K562 (cell line): ENCODE results near the gene SPIRE1. TPM values are rescaled to one million over a fixed set of nuclear protein-coding genes. Genes with fewer than 3 reads are reported as not detected.

Source experiments
- ATF3 ChIP-seq, 2 experiments: fragments of 450-650 bp in 1 of 2; sonication (generic) in 1 of 2; formaldehyde crosslinking in 1 of 2; IDR thresholded peaks in 1 of 2; conservative IDR thresholded peaks in 1 of 2; 2 replicates each; pipeline versions ENCODE4 v1.6.1 to v1.8.1; 2016 to 2023; ENCODE audit warnings: mild to moderate bottlenecking in 2 of 2, moderate library complexity in 2 of 2, inconsistent platforms in 1 of 2, missing genetic modification reagents in 1 of 2
- CHAMP1 ChIP-seq: fragments of 450-650 bp; IDR thresholded peaks from 2 replicates; pipeline ENCODE4 v1.6.1; 2016; ENCODE audit warnings: mild to moderate bottlenecking
- E2F1 ChIP-seq: sonication (generic); formaldehyde crosslinking; IDR thresholded peaks from 2 replicates; pipeline ENCODE4 v1.8.1; 2023; ENCODE audit warnings: mild to moderate bottlenecking, missing genetic modification reagents, moderate library complexity
- ETV6 ChIP-seq, 3 experiments: fragments of 150-350 bp in 1 of 3; sonication (generic) in 1 of 3; formaldehyde crosslinking in 1 of 3; IDR thresholded peaks; 2 replicates each; pipeline versions ENCODE4 v1.6.1 to v1.8.0; 2014 to 2022; ENCODE audit warnings: borderline replicate concordance in 2 of 3, low read depth in 2 of 3, antibody characterized with exemption in 1 of 3, low read length in 1 of 3, mild to moderate bottlenecking in 1 of 3, missing genetic modification reagents in 1 of 3
- JUN ChIP-seq, 2 experiments: sonication (generic) in 1 of 2; formaldehyde crosslinking in 1 of 2; IDR thresholded peaks; 2 replicates each; pipeline versions ENCODE4 v1.6.1 to v1.8.0; 2012 to 2022; ENCODE audit warnings: borderline replicate concordance in 2 of 2, mild to moderate bottlenecking in 2 of 2, improper control_type of control experiment in 1 of 2, low read depth in 1 of 2, low read length in 1 of 2, missing genetic modification reagents in 1 of 2
- MAFG ChIP-seq: fragments of 450-650 bp; conservative IDR thresholded peaks from 2 replicates; pipeline ENCODE4 v1.6.1; 2016; ENCODE audit warnings: missing genetic modification characterization, missing compliant biosample characterization
- MITF ChIP-seq: IDR thresholded peaks from 2 replicates; pipeline ENCODE4 v1.6.1; 2014; ENCODE audit warnings: antibody characterized with exemption
- PHTF2 ChIP-seq: fragments of 250-450 bp; sonication (Bioruptor Pico); IDR thresholded peaks from 2 replicates; pipeline ENCODE4 v1.5.0; 2021; ENCODE audit warnings: mild to moderate bottlenecking
- TBL1XR1 ChIP-seq, 2 experiments: IDR thresholded peaks; 2 replicates each; pipeline ENCODE4 v1.6.1; 2012; ENCODE audit warnings: improper control_type of control experiment in 2 of 2, low read length in 2 of 2, mild to moderate bottlenecking in 1 of 2
- ZBTB2 ChIP-seq: fragments of 450-650 bp; IDR thresholded peaks from 2 replicates; pipeline ENCODE4 v1.6.1; 2016; ENCODE audit warnings: antibody characterized with exemption
- ZKSCAN1 ChIP-seq: fragments of 150-350 bp; IDR thresholded peaks from 2 replicates; pipeline ENCODE4 v1.6.1; 2016; ENCODE audit warnings: low read depth, low read length
- polyA plus RNA-seq, 8 experiments: library from polyadenylated mRNA; depleted of rRNA in 4 of 8; stranded (reverse) in 5 of 8; unstranded in 3 of 8; fragments of >200 nt; fragmentation: Nextera tagmentation in 2 of 8; fragmentation: Illumina TruSeq in 1 of 8; extraction: Ambion mirVana in 2 of 8; extraction: Trizol in 1 of 8; gene quantifications; 2 replicates each; pipeline versions ENCODE4 v1.2.1 to v1.2.3, GENCODE V29; 2011 to 2014; ENCODE audit warnings: inconsistent platforms in 1 of 8, missing spikeins in 1 of 8
- total RNA-seq, 7 experiments: library from RNA; depleted of rRNA in 6 of 7; stranded (reverse); fragments of >200 nt in 6 of 7; fragmentation: Illumina TruSeq in 2 of 7; extraction: Trizol in 2 of 7; gene quantifications; 2 replicates each; pipeline versions ENCODE4 v1.2.1 to v1.2.3, GENCODE V29; 2011 to 2021; ENCODE audit warnings: low replicate concordance in 1 of 7

SPIRE1 gene
- total and polyA plus RNA-seq, 9 of the 15 experiments (the other 6 are each of a cell fraction or from before 2014, with no cell fraction given) = 2.9 to 14.0 (median 10.2) TPM

- TF ChIP-seq ZKSCAN1 (no peak), ETV6 (IDR thresholded peaks at IDR 0.05; ENCODE audit: borderline replicate concordance in 1 of 2, low read depth in 2 of 2, low read length in 1 of 2) (no peak), ETV6 (CRISPR knock-in tag; IDR thresholded peaks at IDR 0.05; ENCODE audit: borderline replicate concordance) (no peak), PHTF2 (CRISPR knock-in tag) (no peak), MAFG (tag) (peak; percentile 95), TBL1XR1 (IDR thresholded peaks at IDR 0.05; ENCODE audit: low read length in 2 of 2) (no peak; a peak in 1 of 4 replicates), ZBTB2 (no peak), JUN (IDR thresholded peaks at IDR 0.05; ENCODE audit: borderline replicate concordance, low read depth, low read length) (peak; percentile 97), JUN (CRISPR knock-in tag; IDR thresholded peaks at IDR 0.05; ENCODE audit: borderline replicate concordance) (no peak), CHAMP1 (no peak), E2F1 (CRISPR knock-in tag) (no peak), MITF (no peak), ATF3 (IDR thresholded peaks at IDR 0.05) (peak; percentile 99), ATF3 (CRISPR knock-in tag; conservative IDR thresholded peaks at IDR 0.05) (peak; percentile 19; the same call in 1 of the 2 replicates)
Observed at GRCh38 chr18:12403601-12404506, 254.1 kb downstream of the SPIRE1 start (continued).
